HepG2 (cell line): Measurements from ENCODE around the gene KLF16. TPM values are rescaled to one million over a fixed set of nuclear protein-coding genes. Genes with fewer than 3 reads are reported as not detected.

ENCODE experiments used
- ARNTL ChIP-seq: sonication (generic); formaldehyde crosslinking; IDR thresholded peaks from 2 replicates; pipeline ENCODE4 v1.4.0; 2020; ENCODE audit warnings: mild to moderate bottlenecking, missing genetic modification reagents
- ATAD3A ChIP-seq: sonication (generic); formaldehyde crosslinking; IDR thresholded peaks from 2 replicates; pipeline ENCODE4 v1.4.0; 2020; ENCODE audit warnings: missing genetic modification reagents
- DNMT3B ChIP-seq: conservative IDR thresholded peaks from 2 replicates; pipeline ENCODE4 v1.6.1; 2016; ENCODE audit warnings: missing biosample characterization, control low read depth
- HHEX ChIP-seq: IDR thresholded peaks from 2 replicates; pipeline ENCODE4 v1.6.1; 2016; ENCODE audit warnings: control low read depth
- HMG20B ChIP-seq: conservative IDR thresholded peaks from 2 replicates; pipeline ENCODE4 v1.6.1; 2016; ENCODE audit warnings: missing genetic modification reagents, missing compliant biosample characterization
- IKZF5 ChIP-seq: IDR thresholded peaks from 2 replicates; pipeline ENCODE4 v1.6.1; 2018; ENCODE audit warnings: missing genetic modification reagents, mild to moderate bottlenecking, missing compliant biosample characterization
- JUNB ChIP-seq: sonication (generic); formaldehyde crosslinking; IDR thresholded peaks from 2 replicates; pipeline ENCODE4 v1.8.0; 2022; ENCODE audit warnings: missing genetic modification reagents, mild to moderate bottlenecking, borderline replicate concordance
- KDM5A ChIP-seq: fragments of 200-600 bp; sonication (generic); IDR thresholded peaks from 2 replicates; pipeline ENCODE4 v1.7.0; 2018; ENCODE audit warnings: antibody characterized with exemption, mild to moderate bottlenecking, low read length, borderline replicate concordance
- KLF12 ChIP-seq: sonication (generic); formaldehyde crosslinking; IDR thresholded peaks from 2 replicates; pipeline ENCODE4 v1.4.0; 2020; ENCODE audit warnings: missing genetic modification reagents, borderline replicate concordance
- NR0B2 ChIP-seq: sonication (generic); formaldehyde crosslinking; IDR thresholded peaks from 2 replicates; pipeline ENCODE4 v1.4.0; 2020; ENCODE audit warnings: mild to moderate bottlenecking, missing genetic modification reagents
- RXRB ChIP-seq: IDR thresholded peaks from 2 replicates; pipeline ENCODE4 v1.6.1; 2016; ENCODE audit warnings: borderline replicate concordance, missing genetic modification reagents, missing compliant biosample characterization
- SALL1 ChIP-seq: sonication (generic); formaldehyde crosslinking; IDR thresholded peaks from 2 replicates; pipeline ENCODE4 v1.8.0; 2022; ENCODE audit warnings: mild to moderate bottlenecking, missing genetic modification reagents
- SAP130 ChIP-seq: IDR thresholded peaks from 2 replicates; pipeline ENCODE4 v1.6.1; 2016; ENCODE audit warnings: low read depth
- SP5 ChIP-seq: IDR thresholded peaks from 2 replicates; pipeline ENCODE4 v1.6.1; 2016; ENCODE audit warnings: low read depth, borderline replicate concordance
- TGIF2 ChIP-seq: IDR thresholded peaks from 2 replicates; pipeline ENCODE4 v1.6.1; 2016; ENCODE audit warnings: control low read depth, missing compliant biosample characterization
- THAP9 ChIP-seq: sonication (generic); formaldehyde crosslinking; IDR thresholded peaks from 2 replicates; pipeline ENCODE4; 2020; ENCODE audit warnings: missing genetic modification reagents, mild to moderate bottlenecking, borderline replicate concordance
- THRA ChIP-seq: sonication (generic); formaldehyde crosslinking; IDR thresholded peaks from 2 replicates; pipeline ENCODE4 v1.4.0; 2020; ENCODE audit warnings: missing genetic modification reagents, borderline replicate concordance
- ZBTB7A ChIP-seq: sonication (generic); formaldehyde crosslinking; IDR thresholded peaks from 2 replicates; pipeline ENCODE4 v1.8.0; 2022; ENCODE audit warnings: mild to moderate bottlenecking, missing genetic modification reagents
- ZFP37 ChIP-seq: sonication (generic); formaldehyde crosslinking; IDR thresholded peaks from 2 replicates; pipeline ENCODE4 v1.4.0; 2020; ENCODE audit warnings: missing genetic modification reagents, borderline replicate concordance
- ZNF121 ChIP-seq: sonication (generic); formaldehyde crosslinking; IDR thresholded peaks from 2 replicates; pipeline ENCODE4 v1.5.0; 2020; ENCODE audit warnings: mild to moderate bottlenecking, missing genetic modification reagents
- ZNF777 ChIP-seq: sonication (generic); formaldehyde crosslinking; IDR thresholded peaks from 2 replicates; pipeline ENCODE4 v1.4.0; 2020; ENCODE audit warnings: missing genetic modification reagents
- polyA plus RNA-seq, 8 experiments: library from polyadenylated mRNA; depleted of rRNA in 3 of 8; stranded (reverse) in 7 of 8; unstranded in 1 of 8; fragments of >200 nt; fragmentation: Illumina TruSeq in 4 of 8; extraction: Trizol in 4 of 8; gene quantifications; 2 replicates each; pipeline versions ENCODE4 v1.2.1 to v1.2.3, GENCODE V29; 2011 to 2016; ENCODE audit warnings: low read depth in 4 of 8, missing spikeins in 1 of 8, mixed read lengths in 1 of 8; ENCODE audit not compliant: insufficient read depth in 1 of 8
- total RNA-seq, 5 experiments: library from RNA; depleted of rRNA; stranded (reverse); fragments of >200 nt; fragmentation: Illumina TruSeq; extraction: Trizol; gene quantifications; 2 replicates each; pipeline ENCODE4 v1.2.3, GENCODE V29; 2016; ENCODE audit warnings: low read depth in 1 of 5
- TF ChIP-seq, protein P1 (sequence below): sonication (generic); formaldehyde crosslinking; IDR thresholded peaks from 2 replicates; pipeline ENCODE4 v1.4.0; 2020; ENCODE audit warnings: low read depth, missing genetic modification reagents

KLF16 gene
- total and polyA plus RNA-seq, 2 of the 13 experiments (the other 11 are each of a cell fraction or from before 2014, with no cell fraction given): 3.5 to 6.7 TPM

DNA sequence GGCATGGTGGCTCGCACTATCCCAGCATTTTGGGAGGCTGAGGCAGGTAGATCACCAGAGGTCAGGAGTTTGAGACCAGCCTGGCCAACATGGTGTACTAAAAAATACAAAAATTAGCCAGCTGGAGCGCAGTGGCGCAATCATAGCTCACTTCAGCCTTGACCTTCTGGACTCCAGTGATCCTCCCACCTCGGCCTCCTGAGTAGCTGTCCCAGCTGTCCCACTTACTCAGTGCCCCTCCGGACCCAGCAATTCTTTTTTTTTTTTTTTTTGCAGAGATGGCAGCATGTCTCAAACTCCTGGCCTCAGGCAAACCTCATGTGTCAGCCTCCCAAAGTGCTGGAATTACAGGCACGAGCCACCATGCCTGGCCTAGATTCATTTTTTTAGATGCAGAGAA is 39.5 kb upstream of the KLF16 start (continued):
- peak; percentile 24; the same call in 1 of the 2 replicates for TF ChIP-seq THRA (CRISPR knock-in tag)
- TF ChIP-seq ZNF121 (CRISPR knock-in tag): peak; percentile 89
- peak; percentile 33; the same call in 1 of the 2 replicates for TF ChIP-seq RXRB
- TF ChIP-seq, protein P1, sequence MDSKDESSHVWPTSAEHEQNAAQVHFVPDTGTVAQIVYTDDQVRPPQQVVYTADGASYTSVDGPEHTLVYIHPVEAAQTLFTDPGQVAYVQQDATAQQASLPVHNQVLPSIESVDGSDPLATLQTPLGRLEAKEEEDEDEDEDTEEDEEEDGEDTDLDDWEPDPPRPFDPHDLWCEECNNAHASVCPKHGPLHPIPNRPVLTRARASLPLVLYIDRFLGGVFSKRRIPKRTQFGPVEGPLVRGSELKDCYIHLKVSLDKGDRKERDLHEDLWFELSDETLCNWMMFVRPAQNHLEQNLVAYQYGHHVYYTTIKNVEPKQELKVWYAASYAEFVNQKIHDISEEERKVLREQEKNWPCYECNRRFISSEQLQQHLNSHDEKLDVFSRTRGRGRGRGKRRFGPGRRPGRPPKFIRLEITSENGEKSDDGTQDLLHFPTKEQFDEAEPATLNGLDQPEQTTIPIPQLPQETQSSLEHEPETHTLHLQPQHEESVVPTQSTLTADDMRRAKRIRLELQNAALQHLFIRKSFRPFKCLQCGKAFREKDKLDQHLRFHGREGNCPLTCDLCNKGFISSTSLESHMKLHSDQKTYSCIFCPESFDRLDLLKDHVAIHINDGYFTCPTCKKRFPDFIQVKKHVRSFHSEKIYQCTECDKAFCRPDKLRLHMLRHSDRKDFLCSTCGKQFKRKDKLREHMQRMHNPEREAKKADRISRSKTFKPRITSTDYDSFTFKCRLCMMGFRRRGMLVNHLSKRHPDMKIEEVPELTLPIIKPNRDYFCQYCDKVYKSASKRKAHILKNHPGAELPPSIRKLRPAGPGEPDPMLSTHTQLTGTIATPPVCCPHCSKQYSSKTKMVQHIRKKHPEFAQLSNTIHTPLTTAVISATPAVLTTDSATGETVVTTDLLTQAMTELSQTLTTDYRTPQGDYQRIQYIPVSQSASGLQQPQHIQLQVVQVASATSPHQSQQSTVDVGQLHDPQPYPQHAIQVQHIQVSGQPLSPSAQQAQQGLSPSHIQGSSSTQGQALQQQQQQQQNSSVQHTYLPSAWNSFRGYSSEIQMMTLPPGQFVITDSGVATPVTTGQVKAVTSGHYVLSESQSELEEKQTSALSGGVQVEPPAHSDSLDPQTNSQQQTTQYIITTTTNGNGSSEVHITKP (CRISPR knock-in tag): no peak
- TF ChIP-seq DNMT3B (CRISPR knock-in tag): no peak
- no peak for TF ChIP-seq THAP9 (CRISPR knock-in tag)
- TF ChIP-seq ARNTL (CRISPR knock-in tag): peak; percentile 47; the same call in 1 of the 2 replicates
- TF ChIP-seq SALL1 (CRISPR knock-in tag): peak; percentile 73
- 0 out of 2 replicates have a peak, but pooled peaks have one; percentile 12 for TF ChIP-seq HHEX (CRISPR knock-in tag)
- TF ChIP-seq KLF12: no peak
- no peak for TF ChIP-seq ATAD3A (CRISPR knock-in tag)
- peak; percentile 55; the same call in 1 of the 2 replicates for TF ChIP-seq SAP130
- TF ChIP-seq SP5: peak; percentile 85
- 0 out of 2 replicates have a peak, but pooled peaks have one; percentile 23 for TF ChIP-seq ZFP37
- no peak for TF ChIP-seq NR0B2 (CRISPR knock-in tag)
- no peak for TF ChIP-seq KDM5A
- peak; percentile 41; the same call in 1 of the 2 replicates for TF ChIP-seq IKZF5
- no peak for TF ChIP-seq JUNB (CRISPR knock-in tag)
- no peak for TF ChIP-seq ZBTB7A (CRISPR knock-in tag)
- TF ChIP-seq HMG20B: no peak
- no peak for TF ChIP-seq TGIF2
- no peak for TF ChIP-seq ZNF777
